Stimulated activated CD4-positive, alpha-beta T cell treated with anti-CD3 and anti-CD28 coated beads, Interleukin-4, amount 100 ng/mL, for 24 hours (primary cell): ENCODE data around the gene TNC.

ENCODE experiments used
- DNase-seq: peaks from one replicate; pipeline ENCODE4 v3.0.0-alpha.2; 2020

The TNC gene

GRCh38 chr9:115005322-115005721, 112.6 kb downstream of the TNC start:
- no peak for DNase-seq

GRCh38 chr9:115004545-115004944, 113.4 kb downstream of the TNC start:
- DNase-seq = peak; percentile 8

GRCh38 chr9:115002371-115003120, 115.4 kb downstream of the TNC start:
- no peak for DNase-seq

GRCh38 chr9:115000217-115000639, 117.7 kb downstream of the TNC start:
- peak; percentile 59 for DNase-seq

- no peak for DNase-seq
Observed at GRCh38 chr9:114998326-114998725, 119.6 kb downstream of the TNC start.

- no peak for DNase-seq
Observed at GRCh38 chr9:114995681-114996221, 122.2 kb downstream of the TNC start.

- DNase-seq = no peak
Observed at GRCh38 chr9:114994768-114995167, 123.2 kb downstream of the TNC start.

GRCh38 chr9:114991861-114992260, 126.1 kb downstream of the TNC start:
- DNase-seq = no peak

GRCh38 chr9:114990901-114991300, 127.1 kb downstream of the TNC start:
- DNase-seq = no peak

GRCh38 chr9:114989600-114990410, 128.2 kb downstream of the TNC start:
- DNase-seq = peak; percentile 76

GRCh38 chr9:114988962-114989599, 128.9 kb downstream of the TNC start:
- DNase-seq = peak; percentile 52

GRCh38 chr9:114987116-114987515, 130.8 kb downstream of the TNC start:
- no peak for DNase-seq

- no peak for DNase-seq
Observed at GRCh38 chr9:114985959-114986501, 131.9 kb downstream of the TNC start.

GRCh38 chr9:114981063-114981462, 136.9 kb downstream of the TNC start:
- no peak for DNase-seq

- no peak for DNase-seq
Observed at GRCh38 chr9:114973216-114973615, 144.7 kb downstream of the TNC start.

- DNase-seq = no peak
Observed at GRCh38 chr9:114972510-114973136, 145.3 kb downstream of the TNC start.
